GM12873 (cell line): ENCODE results near the gene CDH26.

ENCODE experiments used
- TF ChIP-seq, protein P1 (sequence below): IDR thresholded peaks from 2 replicates; pipeline ENCODE4 v1.5.1; 2012; ENCODE audit warnings: low read depth, mild to moderate bottlenecking, moderate library complexity, low read length, control low read depth; ENCODE audit not compliant: insufficient read depth; ENCODE audit errors: missing control alignments

Gene CDH26

DNA sequence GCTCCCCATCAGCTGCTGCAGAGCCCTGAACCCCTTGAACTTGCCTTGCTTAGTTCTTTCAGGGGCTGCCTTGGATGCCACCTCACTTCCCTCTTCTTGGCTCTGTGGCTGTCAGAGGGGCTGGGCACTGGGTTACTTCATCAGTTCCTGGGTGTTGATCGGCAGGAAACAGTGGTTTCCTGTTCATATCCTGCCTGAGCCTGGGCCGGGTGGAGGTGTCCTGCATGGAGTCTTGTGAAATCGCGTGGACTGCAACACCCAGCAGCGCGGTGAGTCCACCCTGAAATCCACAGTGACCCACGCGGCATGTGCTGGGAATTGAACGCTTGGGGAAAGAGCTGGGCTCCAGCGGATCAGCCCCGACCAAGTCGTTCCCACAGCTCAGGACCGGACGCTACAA lies 97.5 kb downstream of the CDH26 start:
- TF ChIP-seq, protein P1, sequence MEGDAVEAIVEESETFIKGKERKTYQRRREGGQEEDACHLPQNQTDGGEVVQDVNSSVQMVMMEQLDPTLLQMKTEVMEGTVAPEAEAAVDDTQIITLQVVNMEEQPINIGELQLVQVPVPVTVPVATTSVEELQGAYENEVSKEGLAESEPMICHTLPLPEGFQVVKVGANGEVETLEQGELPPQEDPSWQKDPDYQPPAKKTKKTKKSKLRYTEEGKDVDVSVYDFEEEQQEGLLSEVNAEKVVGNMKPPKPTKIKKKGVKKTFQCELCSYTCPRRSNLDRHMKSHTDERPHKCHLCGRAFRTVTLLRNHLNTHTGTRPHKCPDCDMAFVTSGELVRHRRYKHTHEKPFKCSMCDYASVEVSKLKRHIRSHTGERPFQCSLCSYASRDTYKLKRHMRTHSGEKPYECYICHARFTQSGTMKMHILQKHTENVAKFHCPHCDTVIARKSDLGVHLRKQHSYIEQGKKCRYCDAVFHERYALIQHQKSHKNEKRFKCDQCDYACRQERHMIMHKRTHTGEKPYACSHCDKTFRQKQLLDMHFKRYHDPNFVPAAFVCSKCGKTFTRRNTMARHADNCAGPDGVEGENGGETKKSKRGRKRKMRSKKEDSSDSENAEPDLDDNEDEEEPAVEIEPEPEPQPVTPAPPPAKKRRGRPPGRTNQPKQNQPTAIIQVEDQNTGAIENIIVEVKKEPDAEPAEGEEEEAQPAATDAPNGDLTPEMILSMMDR: no peak

DNA sequence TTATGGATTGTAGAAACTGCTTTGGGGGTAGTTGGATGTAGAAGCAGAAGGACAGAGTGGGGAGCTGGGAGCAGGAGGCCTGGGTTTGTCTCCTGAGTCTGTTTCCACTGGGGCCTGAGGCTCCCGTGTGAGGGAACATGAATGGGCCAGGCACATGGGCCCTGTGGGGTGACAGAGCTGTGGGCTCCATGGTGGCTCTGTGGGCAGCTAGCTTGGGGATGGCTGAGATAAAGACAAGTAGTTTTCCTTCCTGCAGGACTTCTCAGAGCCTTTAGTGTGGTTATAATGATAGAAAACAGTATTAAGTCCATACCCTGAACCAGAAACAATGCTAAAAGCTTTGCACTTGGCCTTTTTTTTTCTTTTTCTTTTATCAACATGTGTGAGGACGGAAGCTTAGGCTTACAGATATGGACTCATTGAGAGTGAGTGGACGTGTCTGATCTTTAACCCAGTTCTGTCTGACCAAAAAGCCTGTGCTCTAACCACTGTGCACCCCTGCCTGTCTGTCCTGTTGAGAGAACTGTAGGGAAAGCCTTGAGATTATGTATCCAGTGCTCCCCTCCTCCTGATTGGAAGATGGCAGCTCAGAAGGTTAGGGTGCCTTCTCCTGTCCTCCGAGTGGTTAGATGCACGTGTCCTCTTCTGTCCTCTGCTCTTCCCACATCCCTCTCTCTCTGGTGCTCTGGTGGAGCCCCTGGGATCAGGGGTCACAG lies 98.3 kb downstream of the CDH26 start:
- TF ChIP-seq, protein P1: no peak

DNA sequence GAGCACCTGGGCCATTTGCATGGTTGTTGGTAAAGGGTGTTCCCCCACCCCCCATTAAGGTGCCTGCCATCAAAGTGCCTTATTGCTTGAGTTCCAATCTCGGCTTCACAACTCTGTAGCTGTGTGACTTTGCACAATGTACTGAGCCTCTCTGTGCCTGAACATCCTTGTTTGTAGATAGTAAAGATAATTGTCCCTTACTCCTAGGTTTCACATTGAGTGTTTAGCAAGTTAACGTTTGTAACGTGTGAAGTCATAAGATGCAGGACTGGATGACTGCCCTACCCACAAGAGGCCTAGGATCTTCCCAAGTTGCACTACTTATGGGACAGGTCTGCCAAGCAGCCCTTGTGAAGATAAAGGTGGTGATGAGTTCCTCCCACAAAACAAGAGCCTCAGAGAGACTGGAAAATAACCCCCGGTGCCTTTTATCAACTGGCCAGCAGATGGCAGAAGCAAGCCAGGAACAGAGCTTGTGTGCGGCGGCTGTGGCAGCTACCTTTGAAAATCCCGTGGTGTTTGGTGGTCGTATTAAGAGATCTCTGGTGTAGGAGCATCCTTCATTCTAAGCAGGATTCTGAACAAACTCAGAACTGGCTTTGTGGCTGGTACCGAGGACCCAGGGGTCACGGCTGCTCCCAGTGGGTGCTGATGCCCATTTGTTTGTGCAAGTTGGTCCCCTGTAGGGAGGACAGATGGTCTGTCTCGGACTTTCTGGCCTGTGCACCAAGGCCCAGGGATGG lies 99.1 kb downstream of the CDH26 start:
- TF ChIP-seq, protein P1: peak; percentile 82

DNA sequence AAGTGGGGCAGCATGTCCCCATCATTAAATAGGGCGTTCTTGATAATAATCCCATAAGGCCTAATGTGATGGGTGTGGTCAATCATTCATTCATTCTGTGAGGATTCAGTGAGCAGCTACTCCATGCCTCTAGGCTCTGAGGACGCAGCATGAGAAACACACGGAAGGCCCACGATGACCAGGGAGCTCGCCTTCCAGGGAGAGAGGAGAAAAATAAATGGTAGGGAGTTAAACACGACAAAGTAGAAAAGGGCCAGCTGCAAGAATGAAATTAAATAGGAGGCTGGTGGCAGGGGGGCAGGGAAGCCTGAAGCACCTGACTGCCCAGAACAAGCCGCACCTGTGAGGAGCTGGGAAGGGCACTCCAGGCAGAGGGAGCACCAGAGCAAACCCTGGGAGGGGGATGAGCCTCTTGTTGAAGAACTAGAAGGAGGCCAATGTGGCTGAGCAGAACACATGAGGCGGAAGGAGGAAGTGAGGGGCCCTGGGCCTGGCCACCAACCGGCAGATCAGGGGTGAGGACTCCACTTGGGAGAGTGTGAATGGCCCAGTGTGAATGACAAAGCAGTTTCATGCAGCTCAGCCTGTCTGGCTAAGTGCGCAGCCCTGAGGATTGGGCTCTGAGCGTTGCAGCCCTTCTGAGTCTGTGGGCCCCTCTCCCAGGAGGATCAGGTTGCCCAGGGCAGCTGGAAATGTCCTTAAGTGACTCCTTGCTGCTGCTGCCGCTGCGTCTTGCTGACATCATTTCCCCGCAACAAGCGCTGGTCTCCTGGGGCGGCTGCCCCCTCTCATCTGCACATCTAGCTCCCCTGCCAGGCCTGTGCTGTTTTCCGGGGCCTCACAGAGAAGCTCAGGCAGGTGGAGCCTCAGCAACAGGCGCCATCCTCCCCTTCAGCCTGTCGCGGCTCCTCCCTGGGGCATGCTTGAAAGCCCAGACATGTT lies 99.9 kb downstream of the CDH26 start:
- TF ChIP-seq, protein P1: no peak

DNA sequence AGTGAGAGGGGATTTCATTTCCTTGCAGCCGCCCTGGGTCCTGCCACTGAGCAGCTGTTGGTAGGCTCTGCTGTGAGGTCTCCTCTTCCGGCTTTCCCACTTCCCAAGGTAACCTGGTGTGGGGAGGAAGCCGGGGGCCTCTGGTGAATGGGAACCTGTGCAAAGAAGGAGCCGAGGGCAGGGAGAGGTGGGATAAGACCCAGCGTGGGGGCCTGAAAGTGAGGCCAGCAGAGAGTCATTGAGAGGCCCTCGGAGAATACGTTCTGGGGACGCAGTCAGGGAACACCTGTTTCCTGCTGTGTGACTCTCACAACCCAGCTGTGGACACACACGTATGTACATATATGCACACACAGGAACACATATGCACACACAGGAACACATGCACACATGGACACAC lies 100.7 kb downstream of the CDH26 start:
- TF ChIP-seq, protein P1: no peak

DNA sequence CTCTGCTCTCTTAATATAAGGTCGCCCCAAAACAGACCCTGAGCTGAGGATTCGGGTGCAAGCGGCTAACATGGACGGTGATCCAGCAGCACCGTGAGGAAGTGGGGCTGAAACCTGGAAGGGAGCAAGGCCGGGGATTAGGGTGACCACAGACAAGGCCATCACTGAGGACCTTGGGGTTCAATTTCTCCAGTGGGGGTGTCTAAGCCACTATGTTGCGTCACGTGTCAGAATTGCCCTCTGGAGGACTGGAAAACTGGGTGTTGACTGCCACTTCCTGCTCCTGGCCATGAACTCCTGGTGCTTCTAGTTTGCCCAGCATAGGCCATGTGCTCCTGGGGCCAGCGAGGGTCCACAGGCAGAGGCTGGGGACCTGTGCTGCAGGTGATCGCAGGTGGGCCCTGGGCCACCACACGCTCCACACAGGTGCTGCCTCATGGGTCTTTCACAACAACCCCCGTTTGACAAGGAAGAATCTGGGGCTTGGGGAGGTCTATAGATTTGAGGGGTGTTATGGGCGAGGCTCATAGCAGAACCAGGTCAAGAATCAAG lies 101.9 kb downstream of the CDH26 start:
- TF ChIP-seq, protein P1: no peak

DNA sequence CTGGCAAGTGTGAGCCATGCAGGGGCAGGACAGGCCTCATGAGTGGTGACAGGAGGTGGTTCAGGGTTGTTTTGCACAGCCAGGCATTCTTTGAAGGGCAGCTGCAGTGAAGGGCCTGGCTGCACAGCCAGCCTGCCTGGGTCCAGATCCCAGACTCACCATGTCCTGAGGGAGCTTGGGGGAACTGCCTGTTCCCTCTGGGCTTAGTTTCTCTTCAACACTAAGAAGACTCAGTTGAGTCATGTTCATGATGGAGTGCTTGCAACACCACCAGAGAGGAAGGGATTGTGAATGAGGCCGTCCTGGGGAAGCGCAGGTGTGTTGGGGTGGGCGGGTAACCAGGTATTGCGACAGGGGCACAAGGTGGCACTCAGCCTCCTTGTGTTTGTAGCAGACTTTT lies 102.4 kb downstream of the CDH26 start:
- TF ChIP-seq, protein P1: no peak
